Islet of Langerhans (tissue), 1 donor: ENCODE measurements around the gene PCDHB11.
"Not testable (repeated sequence)": the region's sequence is repeated elsewhere in the genome, so short reads cannot be mapped to it uniquely, and the experiment has no call there.

Source experiments
- FAIRE-seq: peaks from one replicate; lab custom pipeline; 2011; peaks lifted over from hg19 to GRCh38; lab: Jason Lieb, UNC

Gene PCDHB11

DNA sequence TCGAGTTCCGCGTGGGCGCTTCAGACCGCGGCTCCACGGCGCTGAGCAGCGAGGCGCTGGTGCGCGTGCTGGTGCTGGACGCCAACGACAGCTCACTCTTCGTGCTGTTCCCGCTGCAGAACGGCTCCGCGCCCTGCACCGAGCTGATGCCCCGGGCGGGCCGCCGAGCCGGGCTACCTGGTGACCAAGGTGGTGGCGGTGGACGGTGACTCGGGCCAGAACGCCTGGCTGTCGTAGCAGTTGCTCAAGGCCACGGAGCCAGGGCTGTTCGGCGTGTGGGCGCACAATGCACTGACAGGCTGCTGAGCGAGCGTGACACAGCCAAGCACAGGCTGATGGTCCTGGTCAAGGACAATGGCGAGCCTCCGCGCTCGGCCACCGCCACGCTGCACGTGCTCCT lies 42.1 kb downstream of the PCDHB11 start:
- FAIRE-seq, result no peak

DNA sequence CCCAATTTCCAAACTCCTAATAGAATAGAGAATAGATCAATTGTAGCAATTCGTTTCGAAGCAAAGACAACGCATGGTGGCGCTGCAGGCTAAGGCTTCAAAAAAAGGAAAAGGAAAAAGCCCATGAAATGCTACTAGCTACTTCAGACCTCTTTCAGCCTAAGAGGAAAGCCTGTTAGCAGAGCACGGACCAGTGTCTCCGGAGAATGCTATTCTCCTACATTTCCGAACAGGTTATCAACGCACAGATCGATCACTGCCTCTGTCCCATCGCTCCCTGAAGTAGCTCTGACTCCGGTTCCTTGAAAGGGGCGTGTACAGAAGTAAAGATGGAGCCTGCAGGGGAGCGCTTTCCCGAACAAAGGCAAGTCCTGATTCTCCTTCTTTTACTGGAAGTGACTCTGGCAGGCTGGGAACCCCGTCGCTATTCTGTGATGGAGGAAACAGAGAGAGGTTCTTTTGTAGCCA lies 45.9 kb downstream of the PCDHB11 start, which contains the start of gene PCDHB15:
PCDHB15 (plus strand) TSS at position 146 of the 468 bp plus-strand sequence; CDS start at position 330, 184 bp downstream.
- FAIRE-seq, result no peak

DNA sequence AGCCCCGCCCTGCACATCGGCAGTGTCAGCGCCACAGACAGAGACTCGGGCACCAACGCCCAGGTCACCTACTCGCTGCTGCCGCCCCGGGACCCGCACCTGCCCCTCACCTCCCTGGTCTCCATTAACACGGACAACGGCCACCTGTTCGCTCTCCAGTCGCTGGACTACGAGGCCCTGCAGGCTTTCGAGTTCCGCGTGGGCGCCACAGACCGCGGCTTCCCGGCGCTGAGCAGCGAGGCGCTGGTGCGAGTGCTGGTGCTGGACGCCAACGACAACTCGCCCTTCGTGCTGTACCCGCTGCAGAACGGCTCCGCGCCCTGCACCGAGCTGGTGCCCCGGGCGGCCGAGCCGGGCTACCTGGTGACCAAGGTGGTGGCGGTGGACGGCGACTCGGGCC lies 47.5 kb downstream of the PCDHB11 start:
- not testable (repeated sequence) for FAIRE-seq

GRCh38 chr5:141247434-141247833 lies 48.0 kb downstream of the PCDHB11 start:
- FAIRE-seq, result not testable (repeated sequence)

DNA sequence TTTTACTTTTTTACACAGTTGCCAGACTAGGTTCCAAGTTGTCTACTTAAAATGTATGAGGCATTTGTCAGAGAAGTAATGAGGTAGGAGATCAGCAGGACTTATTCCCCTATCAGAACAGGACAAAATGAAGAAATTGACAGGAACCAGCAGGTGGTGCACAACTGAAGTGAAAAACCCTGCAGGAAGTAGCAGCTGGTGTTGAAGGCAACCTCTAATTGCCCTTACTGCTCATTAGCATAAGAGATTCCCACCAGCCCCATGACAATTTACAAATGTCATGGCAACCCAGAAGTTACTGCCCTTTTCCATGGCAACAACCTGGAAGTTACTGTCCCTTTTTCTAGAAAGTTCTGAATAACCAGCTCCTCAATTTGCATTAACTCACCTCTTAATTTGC lies 51.1 kb downstream of the PCDHB11 start:
- FAIRE-seq, result no peak
